HL-60/S4 (cell line): ENCODE results near the gene RIPK4.

Source experiments
- in situ Hi-C: fragments of 300-500 bp; cut with MboI; formaldehyde crosslinking; loops from 2 replicates; pipeline ENCODE4 v1.14.3; 2022; ENCODE audit warnings: low sequenced_read_pairs

RIPK4 gene

GRCh38 chr21:41770901-41771624 lies 4.2 kb upstream of the RIPK4 start:
- in situ Hi-C loops: no loop called here

- in situ Hi-C loops: no loop called here
These were observed 3.1 kb upstream of the RIPK4 start for GRCh38 chr21:41769933-41770332.

GRCh38 chr21:41769521-41769920 lies 2.7 kb upstream of the RIPK4 start:
- in situ Hi-C loops: no loop called here

- in situ Hi-C loops: no loop called here
These were observed 2.3 kb upstream of the RIPK4 start for GRCh38 chr21:41769111-41769510.

DNA sequence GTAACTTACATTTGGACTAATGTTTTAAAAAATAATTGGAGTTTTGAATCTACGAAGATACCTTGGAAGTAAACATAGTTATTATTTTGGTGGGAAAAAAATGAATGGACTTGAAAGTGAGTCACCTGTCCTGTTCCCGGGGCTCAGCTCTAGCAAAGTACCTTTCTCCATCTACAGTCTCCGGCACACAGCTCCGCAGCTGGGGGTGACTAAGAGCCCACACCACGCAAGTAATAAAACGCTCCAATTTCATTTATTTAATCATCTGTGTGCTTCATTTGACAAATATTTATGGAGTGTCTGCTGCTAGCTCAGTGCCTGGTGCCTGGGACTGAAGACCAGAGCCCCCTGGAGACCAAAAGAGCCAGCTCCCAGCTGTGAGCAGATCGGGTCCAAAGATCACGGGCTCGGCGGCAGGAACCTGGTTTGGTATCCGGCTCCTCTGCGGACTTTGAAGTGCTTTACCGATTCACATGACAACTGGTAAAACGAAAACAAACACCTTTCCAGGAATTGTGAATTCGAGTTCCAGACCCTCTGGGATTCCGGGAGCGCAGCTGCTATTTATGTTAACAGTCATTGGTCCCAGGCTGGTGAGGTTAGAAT lies 1.7 kb upstream of the RIPK4 start:
- in situ Hi-C loops: no loop called here

DNA sequence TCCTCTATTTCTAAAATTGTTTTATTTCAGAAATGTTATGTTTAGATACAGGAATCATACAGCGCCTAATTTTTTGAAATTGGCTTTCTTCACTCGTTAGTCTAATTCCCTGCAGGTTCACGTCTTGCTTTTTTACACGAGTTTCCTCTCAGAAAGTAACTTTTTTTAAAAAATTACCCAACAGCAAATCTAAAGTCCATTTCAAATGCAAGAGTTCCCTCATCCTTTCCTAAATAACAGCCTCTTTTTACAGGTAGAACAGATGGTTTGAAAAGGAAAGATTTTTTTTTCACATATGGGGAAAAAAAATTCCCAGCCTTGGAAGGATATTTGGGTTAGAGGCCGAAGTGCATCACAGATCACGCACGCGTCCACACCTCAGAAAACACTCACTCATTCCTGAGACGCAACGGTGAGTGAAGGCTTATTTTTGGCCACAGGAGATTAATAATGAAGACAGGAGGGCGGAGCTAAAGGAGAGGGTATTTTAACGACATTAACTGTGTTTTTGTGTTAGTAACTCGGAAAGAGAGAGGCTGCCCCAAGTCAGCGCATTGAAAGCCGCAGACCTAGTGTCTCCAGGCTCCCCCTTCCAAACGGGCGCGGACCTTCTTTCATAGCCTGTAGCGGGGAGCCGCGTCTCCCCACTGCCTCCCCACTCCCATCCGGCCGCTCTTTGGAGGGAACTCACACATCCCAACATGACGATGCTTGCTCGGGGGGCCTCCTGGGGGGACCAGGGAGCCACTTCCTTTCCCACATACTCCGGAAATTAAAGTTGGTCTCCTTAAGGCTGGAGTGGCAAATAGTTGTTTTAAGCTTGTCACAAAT lies 969 bp upstream of the RIPK4 start:
- in situ Hi-C loops: no loop called here

DNA sequence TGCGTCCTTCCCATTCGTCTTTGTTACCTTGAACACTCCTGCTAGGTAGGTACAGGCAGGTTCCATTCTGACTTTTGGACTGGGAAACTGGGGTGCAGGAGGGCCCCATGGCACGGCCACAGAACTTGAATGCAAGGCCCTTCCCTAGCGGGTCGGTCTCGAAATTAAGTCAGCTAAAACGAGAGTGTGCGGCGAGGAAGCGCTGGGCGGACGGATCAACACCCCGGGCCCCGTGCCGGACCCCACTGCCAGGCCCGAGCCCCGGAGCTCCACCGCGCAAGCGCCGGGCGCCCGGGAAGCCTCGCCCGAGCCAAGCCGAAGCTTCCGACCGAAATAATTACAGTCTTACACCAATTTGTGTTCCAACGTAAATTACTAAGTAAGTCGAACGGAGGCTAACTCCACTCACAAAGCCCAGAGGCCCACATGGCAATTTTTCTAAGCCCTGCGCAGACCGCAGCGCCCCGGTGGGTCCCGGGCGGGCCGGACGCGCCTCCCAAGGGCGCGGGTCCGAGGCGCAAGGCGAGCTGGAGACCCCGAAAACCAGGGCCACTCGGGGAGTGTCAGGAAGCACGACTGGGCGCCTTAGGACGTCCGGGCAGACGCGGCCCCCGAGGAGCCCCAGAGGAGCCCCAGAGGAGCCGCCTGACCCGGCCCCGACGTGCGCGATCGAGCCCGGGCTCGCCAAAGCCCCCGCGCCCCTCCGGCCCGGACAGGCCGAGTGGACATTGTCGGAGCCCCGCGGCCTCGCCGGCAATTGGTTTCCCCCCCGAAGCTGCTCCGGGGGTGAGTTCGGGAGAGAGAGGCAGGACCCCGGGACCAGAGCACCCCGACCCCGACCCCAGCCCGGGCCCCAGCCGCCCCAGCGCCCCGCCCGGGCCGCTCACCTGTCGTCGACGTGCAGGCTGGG lies 624 bp downstream of the RIPK4 start:
- in situ Hi-C loops: no loop called here

DNA sequence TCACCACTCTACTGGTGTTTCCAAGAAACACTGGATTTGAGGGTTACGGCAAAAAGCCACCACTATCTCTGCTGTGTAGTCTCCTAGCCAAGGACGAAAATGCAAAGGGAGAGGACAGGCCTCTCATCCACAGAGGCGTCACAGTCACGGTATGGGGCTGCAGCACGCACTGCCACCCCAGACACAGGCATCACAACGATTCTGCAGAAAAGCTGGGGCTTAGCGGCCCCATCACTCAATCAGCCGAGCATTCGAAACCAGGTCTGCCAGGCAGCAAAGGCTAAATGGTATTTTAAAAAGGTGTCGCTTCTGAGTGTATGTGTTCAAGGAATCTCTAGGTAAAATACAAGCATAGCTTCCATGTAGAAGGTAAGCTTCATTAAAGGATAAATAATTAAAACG lies 1.4 kb downstream of the RIPK4 start:
- in situ Hi-C loops: no loop called here

DNA sequence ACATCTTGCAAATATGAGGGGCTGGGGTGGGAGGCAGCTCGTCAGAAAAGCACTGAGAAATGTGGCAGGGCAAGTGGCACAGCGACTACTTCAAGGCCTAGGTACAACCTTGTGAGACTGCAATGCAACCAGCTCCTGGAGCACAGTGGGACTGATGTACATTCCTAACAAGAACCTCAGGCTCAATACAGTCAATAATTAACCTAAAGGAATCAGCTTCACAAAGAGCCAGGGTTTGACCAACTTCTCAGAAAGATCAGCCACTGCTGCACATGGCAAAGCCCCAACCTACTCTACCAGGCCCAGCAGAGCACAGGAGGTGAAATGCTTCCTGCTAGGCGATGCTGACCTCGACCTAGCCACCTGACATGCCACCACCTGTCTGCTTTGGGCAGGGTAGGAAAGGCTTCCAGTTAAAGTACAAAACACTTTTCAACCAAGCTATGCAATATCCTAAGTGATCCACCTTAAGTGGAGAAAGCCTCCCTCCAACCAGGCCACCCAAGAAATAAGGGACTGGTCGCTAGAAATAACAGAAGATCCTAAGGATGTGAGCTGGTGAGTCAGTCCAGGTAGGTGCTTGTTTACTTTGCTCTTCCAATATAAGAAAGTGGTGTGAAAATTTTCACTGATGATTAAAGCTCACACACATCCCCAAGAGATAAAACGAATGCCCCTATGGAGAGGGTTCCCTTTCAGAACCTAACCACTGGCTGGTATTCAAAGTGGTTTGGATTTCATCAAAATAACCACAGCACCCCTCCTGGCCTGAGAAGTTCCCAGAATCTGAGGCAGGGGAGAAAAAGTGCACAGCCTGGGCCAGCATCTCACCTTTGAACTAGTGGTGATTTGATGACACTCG lies 2.1 kb downstream of the RIPK4 start:
- in situ Hi-C loops: no loop called here

- in situ Hi-C loops: no loop called here
These were observed 2.9 kb downstream of the RIPK4 start for GRCh38 chr21:41763996-41764395.

DNA sequence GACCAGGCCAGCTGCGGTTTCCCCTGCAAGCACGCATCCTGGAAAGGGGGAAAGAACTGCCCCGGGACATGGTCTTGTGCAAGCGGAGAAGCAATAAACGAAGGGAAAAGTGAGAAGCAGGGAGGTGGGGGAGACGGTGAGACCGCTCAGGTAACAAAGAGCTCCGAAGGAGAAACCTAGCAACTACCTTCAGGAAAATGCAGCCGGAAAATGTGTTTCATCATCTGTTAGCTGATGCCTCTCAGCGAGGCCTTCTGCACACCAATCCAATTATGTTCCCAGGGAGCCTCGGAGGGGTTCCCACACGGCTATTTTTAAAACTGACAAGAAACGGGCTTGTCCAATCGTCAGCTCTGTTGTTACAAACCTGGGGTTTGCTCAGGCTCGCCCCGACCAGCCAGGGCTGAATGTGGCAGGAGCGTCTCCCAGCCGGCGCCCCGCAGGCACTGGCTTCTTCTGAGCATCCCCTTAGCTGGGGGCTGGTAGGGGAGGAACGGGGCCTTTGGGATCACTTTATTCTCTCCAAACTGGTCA lies 3.4 kb downstream of the RIPK4 start:
- in situ Hi-C loops: no loop called here

GRCh38 chr21:41762753-41763152 lies 4.1 kb downstream of the RIPK4 start:
- in situ Hi-C loops: no loop called here

GRCh38 chr21:41761934-41762635 lies 4.8 kb downstream of the RIPK4 start:
- in situ Hi-C loops: no loop called here

GRCh38 chr21:41761211-41761933 lies 5.5 kb downstream of the RIPK4 start:
- in situ Hi-C loops: no loop called here

DNA sequence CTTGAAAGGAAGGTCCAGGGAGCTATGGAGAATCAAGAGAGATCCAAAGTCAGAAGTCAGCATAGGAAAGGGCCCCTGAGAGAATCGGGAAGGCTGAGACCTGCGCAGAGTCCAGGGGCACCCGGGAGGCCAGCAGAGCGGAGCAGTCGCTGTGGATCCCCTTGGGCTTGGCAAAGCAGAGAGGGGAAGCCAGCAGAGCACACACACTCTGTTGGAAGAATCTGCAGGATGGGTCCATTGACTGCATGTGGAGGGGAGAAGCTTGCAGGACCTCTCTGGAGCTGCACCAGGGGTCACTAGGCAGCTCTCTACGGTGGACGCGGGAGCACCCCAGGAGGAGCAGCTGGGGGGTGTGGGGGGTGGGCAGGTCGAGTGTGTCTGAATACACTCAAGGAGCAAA lies 6.4 kb downstream of the RIPK4 start:
- in situ Hi-C loops: no loop called here

GRCh38 chr21:41759926-41760325 lies 6.9 kb downstream of the RIPK4 start:
- in situ Hi-C loops: no loop called here

- in situ Hi-C loops: no loop called here
These were observed 7.5 kb downstream of the RIPK4 start for GRCh38 chr21:41759214-41759840.

- in situ Hi-C loops: no loop called here
These were observed 8.3 kb downstream of the RIPK4 start for GRCh38 chr21:41758550-41758949.
